GM13977 (cell line): ENCODE measurements around the gene TOMM40L.

ENCODE experiments used
- DNase-seq: peaks from one replicate; pipeline ENCODE4 v3.0.0; 2012; ENCODE audit warnings: low spot score
- CTCF ChIP-seq: IDR thresholded peaks from 2 replicates; pipeline ENCODE4 v1.5.1; 2012; ENCODE audit warnings: mild to moderate bottlenecking, control low read depth; ENCODE audit not compliant: insufficient read depth; ENCODE audit errors: extremely low read depth, missing control alignments
- in situ Hi-C: fragments of 300-500 bp; cut with MboI; formaldehyde crosslinking; loops from one replicate; pipeline ENCODE4 v1.12.0; 2022; ENCODE audit warnings: low sequenced_read_pairs, low pct_unique_long_range_greater_than_20kb, mixed read lengths, inconsistent platforms; ENCODE audit not compliant: unreplicated experiment

The TOMM40L gene

GRCh38 chr1:161230762-161231161, 4.9 kb downstream of the TOMM40L start:
- in situ Hi-C loops, result no loop called here

GRCh38 chr1:161233102-161233501, 7.2 kb downstream of the TOMM40L start:
- no peak for TF ChIP-seq CTCF
- DNase-seq, result no peak
- in situ Hi-C loops, result no loop called here

More at GRCh38 chr1:161230762-161231161, 4.9 kb downstream of the TOMM40L start:
- no peak for TF ChIP-seq CTCF
- DNase-seq, result no peak

- in situ Hi-C loops, result no loop called here
- TF ChIP-seq CTCF, result no peak
- no peak for DNase-seq
Observed at GRCh38 chr1:161235957-161236775, 10.3 kb downstream of the TOMM40L start.

- no peak for DNase-seq
- no peak for TF ChIP-seq CTCF
- in situ Hi-C loops, result no loop called here
Observed at GRCh38 chr1:161238039-161238473, 12.2 kb downstream of the TOMM40L start, which contains the start of gene NR1I3. Gene NR1I3 (minus strand): TSS chr1:161238203. CDS start chr1:161236565, 1,638 bp downstream.

- TF ChIP-seq CTCF, result no peak
- DNase-seq, result no peak
- in situ Hi-C loops, result no loop called here
Observed at GRCh38 chr1:161241682-161242081, 15.8 kb downstream of the TOMM40L start.

GRCh38 chr1:161242313-161242712, 16.5 kb downstream of the TOMM40L start:
- in situ Hi-C loops, result no loop called here
- DNase-seq, result no peak

More at GRCh38 chr1:161242313-161242712, 16.5 kb downstream of the TOMM40L start:
- TF ChIP-seq CTCF, result no peak
